Adrenal gland (tissue), 12 donors: ENCODE measurements around the gene KLHL13. TPM values are rescaled to one million over a fixed set of nuclear protein-coding genes. Genes with fewer than 3 reads are reported as not detected.

Experiments used
- DNase-seq, 7 donors: peaks; one replicate each; pipeline ENCODE4 v3.0.0-alpha.2; 2019 to 2020
- H3K27ac ChIP-seq, 5 donors: fragments of 200-600 bp; sonication (generic) in 4 of 5; 1 replicate in 3 of 5; 2 replicates in 2 of 5; pipeline versions ENCODE4 v1.5.1 to v1.8.0; 2016 to 2020; ENCODE audit warnings: mild to moderate bottlenecking in 1 of 5
- H3K27me3 ChIP-seq: fragments of 200-600 bp; 2 replicates; pipeline ENCODE4 v1.8.0; 2021
- H3K36me3 ChIP-seq, 2 donors: fragments of 200-600 bp; replicated peaks in 1 of 2; 1 replicate in 1 of 2; 2 replicates in 1 of 2; pipeline versions ENCODE4 v1.5.1 to v1.8.0; 2018 to 2022
- H3K4me1 ChIP-seq, 2 donors: fragments of 200-600 bp; replicated peaks in 1 of 2; 1 replicate in 1 of 2; 2 replicates in 1 of 2; pipeline versions ENCODE4 v1.5.1 to v1.8.0; 2018 to 2021
- H3K4me3 ChIP-seq, 4 donors: fragments of 200-600 bp; sonication (generic) in 3 of 4; one replicate each; pipeline ENCODE4 v1.5.1; 2016 to 2018
- H3K9me3 ChIP-seq, 3 donors: fragments of 200-600 bp; sonication (generic) in 1 of 3; replicated peaks in 1 of 3; 1 replicate in 2 of 3; 2 replicates in 1 of 3; pipeline versions ENCODE4 v1.5.1 to v1.8.0; 2016 to 2021
- POLR2A ChIP-seq, 2 donors: fragments of 450-650 bp; IDR thresholded peaks; one replicate each; pipeline ENCODE4 v1.6.1; 2017; ENCODE audit warnings: antibody characterized with exemption in 2 of 2, mild to moderate bottlenecking in 2 of 2, moderate library complexity in 1 of 2
- WGBS, 4 donors: extraction: QIAGEN DNeasy Blood & Tissue Kit in 2 of 4; methylation state at CpG; one replicate each; pipeline versions ENCODE4 v1.1.5 to v1.1.7; 2013 to 2017; 5-methylcytosine and 5-hydroxymethylcytosine counted together
- intact Hi-C, 2 donors: fragments of 100-400 bp; cut with DNase I; formaldehyde crosslinking; loops; one replicate each; pipeline versions ENCODE4 v1.14.1 to v1.15.0; 2022 to 2023
- polyA plus RNA-seq, 3 donors: library from polyadenylated mRNA; stranded (reverse); fragments of 200-250 nt in 2 of 3; fragments of 350-450 nt in 1 of 3; fragmentation: Illumina TruSeq in 1 of 3; extraction: RNeasy Lipid Tissue Mini Kit (QIAGEN cat#74804) in 1 of 3; gene quantifications; one replicate each; pipeline ENCODE4 v1.2.3, GENCODE V29; 2013 to 2014
- total RNA-seq, 9 donors: library from RNA; depleted of rRNA in 4 of 9; stranded (reverse); fragments of >200 nt in 4 of 9; fragments of 120-200 nt in 1 of 9; fragmentation: NEBNext Ultra II Directional in 1 of 9; extraction: Animal tissue kit (Norgen Biotek cat#: 25700) in 1 of 9; gene quantifications; one replicate each; pipeline versions ENCODE4 v1.1.0 to v1.2.4, GENCODE V29; 2013 to 2023
- TF ChIP-seq, protein P1 (sequence below), 6 experiments: fragments of 450-650 bp in 4 of 6; fragments of 200-600 bp in 2 of 6; sonication (generic) in 1 of 6; IDR thresholded peaks; 1 replicate in 5 of 6; 2 replicates in 1 of 6; pipeline versions ENCODE4 v1.5.1 to v1.8.0; 2016 to 2021; ENCODE audit warnings: antibody characterized with exemption in 6 of 6, mild to moderate bottlenecking in 2 of 6, moderate library complexity in 1 of 6
- donor health status: healthy with polysubstance abuse.
- donor health status: Bipolar disorder and iron deficiency.
- donor health status: DM: yes; HTN: yes; CAD: no.
- donor health status: DM: no; HTN: no; CAD: no.
- donor health status: DM: no; HTN: no; CAD: no.
- donor health status: DM: yes; HTN: yes; CAD: no.

The KLHL13 gene
- total and polyA plus RNA-seq, 12 donors: 2.9 to 55.9 (median 8.4) TPM

GRCh38 chrX:117989512-117989911 is 127.1 kb downstream of the KLHL13 start:
- intact Hi-C loops: no loop called here
- H3K4me1 ChIP-seq: no peaks in the 10 kb centered on the region

GRCh38 chrX:117987373-117987772 is 129.2 kb downstream of the KLHL13 start:
- H3K27me3 ChIP-seq: no peaks in the 10 kb centered on the region
- no peak overlapping the region for H3K27ac ChIP-seq
- DNase-seq: no peak
- H3K9me3 ChIP-seq: no peaks in the 10 kb centered on the region
- TF ChIP-seq, protein P1, sequence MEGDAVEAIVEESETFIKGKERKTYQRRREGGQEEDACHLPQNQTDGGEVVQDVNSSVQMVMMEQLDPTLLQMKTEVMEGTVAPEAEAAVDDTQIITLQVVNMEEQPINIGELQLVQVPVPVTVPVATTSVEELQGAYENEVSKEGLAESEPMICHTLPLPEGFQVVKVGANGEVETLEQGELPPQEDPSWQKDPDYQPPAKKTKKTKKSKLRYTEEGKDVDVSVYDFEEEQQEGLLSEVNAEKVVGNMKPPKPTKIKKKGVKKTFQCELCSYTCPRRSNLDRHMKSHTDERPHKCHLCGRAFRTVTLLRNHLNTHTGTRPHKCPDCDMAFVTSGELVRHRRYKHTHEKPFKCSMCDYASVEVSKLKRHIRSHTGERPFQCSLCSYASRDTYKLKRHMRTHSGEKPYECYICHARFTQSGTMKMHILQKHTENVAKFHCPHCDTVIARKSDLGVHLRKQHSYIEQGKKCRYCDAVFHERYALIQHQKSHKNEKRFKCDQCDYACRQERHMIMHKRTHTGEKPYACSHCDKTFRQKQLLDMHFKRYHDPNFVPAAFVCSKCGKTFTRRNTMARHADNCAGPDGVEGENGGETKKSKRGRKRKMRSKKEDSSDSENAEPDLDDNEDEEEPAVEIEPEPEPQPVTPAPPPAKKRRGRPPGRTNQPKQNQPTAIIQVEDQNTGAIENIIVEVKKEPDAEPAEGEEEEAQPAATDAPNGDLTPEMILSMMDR (IDR thresholded peaks at IDR 0.05): no peak
- TF ChIP-seq POLR2A (IDR thresholded peaks at IDR 0.05): no peak
- H3K4me3 ChIP-seq: no peak overlapping the region
- no peaks in the 10 kb centered on the region for H3K4me1 ChIP-seq
- H3K36me3 ChIP-seq: no peaks in the 10 kb centered on the region
- intact Hi-C loops: no loop called here
- WGBS, 4 donors: 38 to 57% (median 40%) methylated on average over 2 of the region's 2 CpGs

More at GRCh38 chrX:117989512-117989911, 127.1 kb downstream of the KLHL13 start:
- Histone ChIP-seq H3K27ac (no peak overlapping the region), H3K27me3 (no peaks in the 10 kb centered on the region), H3K9me3 (no peaks in the 10 kb centered on the region), H3K36me3 (no peaks in the 10 kb centered on the region), H3K4me3 (no peak overlapping the region)
- TF ChIP-seq, protein P1 (IDR thresholded peaks at IDR 0.05): no peak
- no peak for TF ChIP-seq POLR2A (IDR thresholded peaks at IDR 0.05)
- DNase-seq: no peak

DNA sequence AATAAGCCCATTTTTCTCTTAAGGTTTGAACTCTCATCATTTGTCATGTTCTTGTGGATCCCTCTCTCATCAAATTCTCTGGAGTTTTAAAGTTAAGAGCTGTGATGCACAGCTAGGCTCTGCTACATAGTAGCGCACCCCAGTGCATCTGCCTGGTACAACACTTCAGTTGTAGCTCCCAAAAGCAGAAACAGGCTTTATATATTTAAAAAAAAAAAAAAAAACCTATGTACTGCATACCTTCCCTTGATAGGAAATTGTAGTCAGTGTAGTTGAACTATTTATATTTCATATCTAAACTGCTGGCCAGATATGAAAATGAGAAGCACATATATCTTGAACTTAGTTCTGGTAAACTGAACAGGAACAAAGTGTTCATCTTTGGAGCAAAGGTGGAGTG is 131.4 kb downstream of the KLHL13 start:
- Histone ChIP-seq H3K4me1 (no peaks in the 10 kb centered on the region), H3K27ac (no peak overlapping the region), H3K4me3 (no peak overlapping the region), H3K9me3 (no peaks in the 10 kb centered on the region), H3K27me3 (no peaks in the 10 kb centered on the region), H3K36me3 (no peaks in the 10 kb centered on the region)
- DNase-seq: no peak
- TF ChIP-seq, protein P1 (IDR thresholded peaks at IDR 0.05): no peak
- TF ChIP-seq POLR2A (IDR thresholded peaks at IDR 0.05): no peak
- intact Hi-C loops: no loop called here
- WGBS, 4 donors: 31 to 67% (median 54%) methylated on average over 1 of the region's 1 CpG

- whole genome bisulfite sequencing, 4 donors: 52 to 87% (median 66%) methylated on average over 4 of the region's 4 CpGs
- Histone ChIP-seq H3K4me3 (no peak overlapping the region), H3K4me1 (no peaks in the 10 kb centered on the region), H3K27ac (no peak overlapping the region), H3K36me3 (no peaks in the 10 kb centered on the region), H3K9me3 (no peaks in the 10 kb centered on the region), H3K27me3 (no peaks in the 10 kb centered on the region)
- intact Hi-C loops: no loop called here
- TF ChIP-seq, protein P1 (IDR thresholded peaks at IDR 0.05): no peak
- TF ChIP-seq POLR2A (IDR thresholded peaks at IDR 0.05): no peak
- DNase-seq: no peak
Measured at GRCh38 chrX:117982694-117983392, 133.8 kb downstream of the KLHL13 start.
